Immature natural killer cell (primary cell): ENCODE data around the gene SGCA. TPM values are rescaled to one million over a fixed set of nuclear protein-coding genes. Genes with fewer than 3 reads are reported as not detected.
A peak's percentile ranks its signal among the peaks of the same experiment; 100 is the strongest.

Source experiments
- DNase-seq, 3 donors: peaks; one replicate each; pipeline ENCODE4 v3.0.0; 2022; ENCODE audit warnings: mixed read lengths in 1 of 3
- H3K27ac Mint-ChIP-seq, 6 donors: one replicate each; pipeline ENCODE4 v1.8.0; 2020; ENCODE audit warnings: mixed read lengths in 6 of 6, mild to moderate bottlenecking in 5 of 6, inconsistent platforms in 4 of 6, moderate library complexity in 3 of 6
- H3K27me3 Mint-ChIP-seq, 3 donors: one replicate each; pipeline ENCODE4 v1.8.0; 2020 to 2021; ENCODE audit warnings: low read depth in 3 of 3, mild to moderate bottlenecking in 3 of 3, mixed read lengths in 3 of 3, moderate library complexity in 3 of 3, inconsistent platforms in 1 of 3
- H3K36me3 Mint-ChIP-seq, 3 donors: one replicate each; pipeline ENCODE4 v1.8.0; 2020; ENCODE audit warnings: mixed read lengths in 3 of 3, inconsistent platforms in 2 of 3, mild to moderate bottlenecking in 2 of 3
- H3K4me1 Mint-ChIP-seq, 2 donors: one replicate each; pipeline ENCODE4 v1.8.0; 2020; ENCODE audit warnings: inconsistent platforms in 2 of 2, mild to moderate bottlenecking in 2 of 2, mixed read lengths in 2 of 2, moderate library complexity in 1 of 2
- H3K4me3 Mint-ChIP-seq, 5 donors: one replicate each; pipeline ENCODE4 v1.8.0; 2020; ENCODE audit warnings: mild to moderate bottlenecking in 5 of 5, mixed read lengths in 5 of 5, inconsistent platforms in 3 of 5, moderate library complexity in 3 of 5
- H3K9me3 Mint-ChIP-seq, 6 donors: one replicate each; pipeline ENCODE4 v1.8.0; 2020; ENCODE audit warnings: mild to moderate bottlenecking in 6 of 6, mixed read lengths in 6 of 6, inconsistent platforms in 4 of 6, moderate library complexity in 3 of 6
- polyA plus RNA-seq, 3 donors: library from polyadenylated mRNA; unstranded; fragments of 300-500 nt; fragmentation: Illumina TruSeq; gene quantifications; one replicate each; pipeline ENCODE4 v1.2.3, GENCODE V29; 2021

The SGCA gene
- polyA plus RNA-seq, 3 donors from 2014 or later, result not detected

- H3K36me3 Mint-ChIP-seq, result peaks cover 0 to 7% (median 3%) of the 10 kb centered on the region in 3 donors
- peak overlapping the region; percentile 89 to 97 (median 91) for H3K27ac Mint-ChIP-seq
- peak in 1 of 3 donors; percentile 33 for DNase-seq
- peak overlapping the region; percentile 89 to 97 (median 96) for H3K4me3 Mint-ChIP-seq
- H3K27me3 Mint-ChIP-seq, result peaks cover 8 to 16% (median 12%) of the 10 kb centered on the region in 3 donors
- peaks cover 64 to 67% of the 10 kb centered on the region in 2 donors for H3K4me1 Mint-ChIP-seq
- H3K9me3 Mint-ChIP-seq, result no peaks in the 10 kb centered on the region
Measured at GRCh38 chr17:50148226-50149090, 17.3 kb upstream of the SGCA start.

- peaks cover 0 to 6% (median 1%) of the 10 kb centered on the region in 3 donors for H3K36me3 Mint-ChIP-seq
- H3K4me1 Mint-ChIP-seq, result peaks cover 59 to 61% of the 10 kb centered on the region in 2 donors
- no peaks in the 10 kb centered on the region for H3K9me3 Mint-ChIP-seq
- peak in 1 of 3 donors; percentile 22 for DNase-seq
- H3K4me3 Mint-ChIP-seq, result peak overlapping the region; percentile 89 to 97 (median 91)
- peaks cover 8 to 16% (median 12%) of the 10 kb centered on the region in 3 donors for H3K27me3 Mint-ChIP-seq
- peak overlapping the region; percentile 48 to 91 (median 90) for H3K27ac Mint-ChIP-seq
Measured at GRCh38 chr17:50149091-50149416, 16.8 kb upstream of the SGCA start.

DNA sequence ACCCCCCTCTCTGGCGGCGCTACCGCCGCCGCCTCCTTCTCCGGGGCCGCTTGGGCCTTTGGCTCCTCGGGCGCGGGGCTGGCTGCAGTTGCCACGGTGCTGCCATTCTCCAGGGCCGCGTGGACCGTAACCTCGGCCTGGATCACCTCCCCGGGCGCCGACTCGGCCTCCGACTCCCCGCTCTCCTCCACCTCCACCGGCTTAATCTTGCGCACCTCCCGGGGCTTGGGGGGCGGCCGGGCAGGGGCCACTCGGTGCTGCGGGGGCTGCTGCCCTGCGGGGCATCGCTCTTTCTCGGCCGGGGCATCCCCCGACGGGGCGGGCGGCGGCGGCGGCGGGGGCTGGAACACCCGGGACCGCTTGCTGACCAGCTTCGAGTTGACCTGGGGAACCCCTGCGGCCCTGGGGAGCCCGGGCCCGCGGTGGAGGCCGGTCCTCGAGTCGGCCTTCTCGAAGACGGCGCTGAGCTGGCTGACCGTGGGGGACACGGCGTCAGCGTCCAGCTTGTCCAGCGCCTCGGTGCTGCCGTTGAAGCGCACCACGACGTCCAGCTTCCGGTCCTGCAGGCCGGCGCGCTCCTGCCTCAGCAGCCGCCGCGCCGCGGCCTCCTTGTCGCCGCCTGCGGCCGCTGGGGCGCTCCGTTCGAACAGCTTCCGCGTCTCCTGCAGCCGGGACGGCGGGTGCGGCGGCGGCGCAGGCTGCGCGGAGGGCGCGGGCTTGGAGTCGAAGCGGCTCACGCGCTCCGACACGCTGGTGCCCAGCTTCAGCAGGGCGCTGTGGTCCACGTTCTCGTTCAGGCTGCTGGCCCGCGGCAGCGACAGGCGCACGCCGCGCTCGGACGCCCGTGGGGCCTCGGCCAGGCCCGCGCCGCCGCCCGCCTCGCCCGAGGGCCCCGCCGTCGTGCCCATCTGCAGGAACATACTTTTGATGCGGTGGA is 16.1 kb upstream of the SGCA start:
- peak; percentile 63 to 69 (median 66) for DNase-seq
- Mint-ChIP-seq H3K27me3 (peaks cover 8 to 16% (median 12%) of the 10 kb centered on the region in 3 donors), H3K27ac (peak overlapping the region in 5 of 6 donors; percentile 48 to 91 (median 89)), H3K4me1 (peaks cover 52 to 55% of the 10 kb centered on the region in 2 donors), H3K9me3 (no peaks in the 10 kb centered on the region), H3K36me3 (no peaks in the 10 kb centered on the region), H3K4me3 (peak overlapping the region; percentile 89 to 97 (median 91))

- Mint-ChIP-seq H3K9me3 (no peaks in the 10 kb centered on the region), H3K27ac (peak within 1 kb of the TSS; percentile 85 to 96 (median 93)), H3K4me1 (peaks cover 45 to 46% of the 10 kb centered on the region in 2 donors), H3K36me3 (no peaks in the 10 kb centered on the region), H3K27me3 (peaks cover 8 to 16% (median 12%) of the 10 kb centered on the region in 3 donors), H3K4me3 (peak within 1 kb of the TSS; percentile 89 to 97 (median 93))
- no peak for DNase-seq
Measured at GRCh38 chr17:50150354-50151040, 15.3 kb upstream of the SGCA start, which contains the start of gene PPP1R9B. Gene PPP1R9B, minus strand, starts transcription at chr17:50150677. Its CDS starts 164 bp downstream, at chr17:50150513.

DNA sequence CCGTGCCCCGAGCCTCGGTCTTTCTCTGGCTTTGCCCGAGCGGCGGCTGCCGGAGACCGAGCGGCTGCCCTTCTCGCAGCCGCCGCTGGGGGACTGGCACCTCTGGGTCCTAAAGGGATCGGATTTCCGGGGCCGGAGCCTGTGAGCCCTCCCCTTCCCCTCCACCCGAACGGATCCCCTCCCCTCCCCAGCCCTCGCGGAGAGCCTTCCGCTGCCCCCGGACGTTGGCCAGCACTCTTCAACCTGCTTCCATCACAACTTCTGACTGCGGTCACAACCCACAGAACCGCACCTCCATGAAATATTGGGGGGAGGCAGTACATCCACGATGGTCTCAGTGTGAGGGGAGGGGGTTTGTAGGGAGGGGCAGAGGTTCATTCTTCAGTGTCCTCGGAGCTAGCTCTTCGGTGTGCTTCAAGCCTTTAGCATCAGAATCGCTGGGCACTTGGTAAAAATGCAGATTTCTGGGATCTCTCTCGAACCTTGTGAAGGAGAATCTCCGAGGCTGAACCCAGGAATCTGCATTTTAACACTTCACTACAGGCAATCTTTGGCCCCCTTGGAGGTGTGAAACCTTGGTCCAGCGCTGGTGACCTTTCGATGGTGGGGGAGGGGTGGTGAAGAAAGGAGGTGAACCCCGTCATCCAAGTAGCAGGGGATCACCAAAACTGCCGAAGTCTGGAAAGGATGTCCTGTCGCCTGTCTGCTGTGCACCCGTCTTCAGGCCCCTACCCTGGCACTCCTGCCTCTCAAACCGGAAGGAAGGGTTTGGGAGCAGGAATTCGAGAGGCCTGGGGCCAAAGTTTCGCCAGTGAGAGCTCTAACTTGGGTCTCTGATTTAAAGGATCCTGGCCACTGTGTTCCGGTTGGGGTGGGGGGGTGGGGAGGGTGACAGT is 14.5 kb upstream of the SGCA start:
- peaks cover 38 to 39% of the 10 kb centered on the region in 2 donors for H3K4me1 Mint-ChIP-seq
- DNase-seq, result peak; percentile 88 to 89 (median 89)
- H3K27me3 Mint-ChIP-seq, result peaks cover 8 to 16% (median 12%) of the 10 kb centered on the region in 3 donors
- peak overlapping the region; percentile 85 to 96 (median 93) for H3K27ac Mint-ChIP-seq
- no peaks in the 10 kb centered on the region for H3K36me3 Mint-ChIP-seq
- peak overlapping the region; percentile 88 to 94 (median 92) for H3K4me3 Mint-ChIP-seq
- H3K9me3 Mint-ChIP-seq, result no peaks in the 10 kb centered on the region

DNA sequence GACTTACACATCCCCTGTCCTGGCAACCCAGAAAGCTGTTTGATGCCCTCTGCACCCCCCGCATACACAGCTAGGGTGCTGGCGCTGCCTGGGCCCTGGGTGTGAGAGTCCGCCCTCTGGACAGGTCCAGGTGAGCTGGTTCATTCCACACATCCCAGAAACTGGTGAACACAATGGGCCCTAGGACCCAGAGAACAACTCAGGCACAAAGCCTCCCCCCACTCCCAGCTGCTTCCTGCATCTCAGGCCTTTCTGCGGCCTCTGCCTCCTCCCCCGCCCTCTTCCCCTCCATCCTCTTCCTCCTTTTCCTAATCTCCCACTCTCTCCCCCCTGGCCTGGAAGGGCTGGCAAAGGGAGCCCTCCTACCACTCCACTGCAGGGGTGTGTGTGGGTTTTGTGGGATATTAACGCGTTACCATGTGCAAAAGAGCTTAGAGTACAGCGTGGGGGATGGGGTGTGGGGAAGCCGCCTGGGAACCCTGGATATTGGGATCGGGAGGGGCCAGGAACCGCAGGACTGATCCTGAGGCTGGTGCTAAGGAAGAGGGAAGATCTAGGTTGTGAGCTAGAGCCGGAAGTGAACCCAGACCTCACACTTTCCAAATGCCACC is 13.8 kb upstream of the SGCA start:
- peak overlapping the region; percentile 85 to 96 (median 92) for H3K27ac Mint-ChIP-seq
- peaks cover 31% of the 10 kb centered on the region in 2 donors for H3K4me1 Mint-ChIP-seq
- DNase-seq, result peak; percentile 65 to 66 (median 66)
- H3K4me3 Mint-ChIP-seq, result peak overlapping the region; percentile 88 to 94 (median 92)
- H3K27me3 Mint-ChIP-seq, result peaks cover 8 to 16% (median 12%) of the 10 kb centered on the region in 3 donors
- no peaks in the 10 kb centered on the region for H3K9me3 Mint-ChIP-seq
- H3K36me3 Mint-ChIP-seq, result no peaks in the 10 kb centered on the region

DNA sequence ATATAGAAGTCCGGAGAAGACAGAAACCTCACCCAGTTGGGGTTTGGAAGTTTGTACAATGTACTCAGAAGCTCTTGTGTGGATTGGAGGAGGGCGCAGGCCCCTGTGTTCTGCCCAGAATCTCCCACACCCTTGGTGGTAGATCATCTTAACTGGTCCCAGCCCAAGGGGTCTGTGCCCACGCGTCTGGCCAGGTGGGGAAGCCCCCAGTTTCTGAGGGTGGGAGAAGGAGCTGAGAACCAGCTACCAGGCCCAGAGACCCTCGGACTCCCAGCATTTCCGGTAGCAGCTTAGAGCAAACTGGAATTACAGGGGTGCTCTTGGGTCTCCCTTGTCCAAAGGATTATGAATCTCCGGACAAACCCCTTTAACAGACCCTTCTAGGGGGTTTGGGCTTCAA is 13.1 kb upstream of the SGCA start:
- peaks cover 8 to 15% (median 12%) of the 10 kb centered on the region in 3 donors for H3K27me3 Mint-ChIP-seq
- DNase-seq, result no peak
- no peaks in the 10 kb centered on the region for H3K36me3 Mint-ChIP-seq
- peak overlapping the region in 3 of 5 donors; percentile 35 to 90 (median 88) for H3K4me3 Mint-ChIP-seq
- H3K4me1 Mint-ChIP-seq, result peaks cover 24 to 26% of the 10 kb centered on the region in 2 donors
- H3K27ac Mint-ChIP-seq, result peak overlapping the region; percentile 18 to 96 (median 91)
- H3K9me3 Mint-ChIP-seq, result no peaks in the 10 kb centered on the region

DNA sequence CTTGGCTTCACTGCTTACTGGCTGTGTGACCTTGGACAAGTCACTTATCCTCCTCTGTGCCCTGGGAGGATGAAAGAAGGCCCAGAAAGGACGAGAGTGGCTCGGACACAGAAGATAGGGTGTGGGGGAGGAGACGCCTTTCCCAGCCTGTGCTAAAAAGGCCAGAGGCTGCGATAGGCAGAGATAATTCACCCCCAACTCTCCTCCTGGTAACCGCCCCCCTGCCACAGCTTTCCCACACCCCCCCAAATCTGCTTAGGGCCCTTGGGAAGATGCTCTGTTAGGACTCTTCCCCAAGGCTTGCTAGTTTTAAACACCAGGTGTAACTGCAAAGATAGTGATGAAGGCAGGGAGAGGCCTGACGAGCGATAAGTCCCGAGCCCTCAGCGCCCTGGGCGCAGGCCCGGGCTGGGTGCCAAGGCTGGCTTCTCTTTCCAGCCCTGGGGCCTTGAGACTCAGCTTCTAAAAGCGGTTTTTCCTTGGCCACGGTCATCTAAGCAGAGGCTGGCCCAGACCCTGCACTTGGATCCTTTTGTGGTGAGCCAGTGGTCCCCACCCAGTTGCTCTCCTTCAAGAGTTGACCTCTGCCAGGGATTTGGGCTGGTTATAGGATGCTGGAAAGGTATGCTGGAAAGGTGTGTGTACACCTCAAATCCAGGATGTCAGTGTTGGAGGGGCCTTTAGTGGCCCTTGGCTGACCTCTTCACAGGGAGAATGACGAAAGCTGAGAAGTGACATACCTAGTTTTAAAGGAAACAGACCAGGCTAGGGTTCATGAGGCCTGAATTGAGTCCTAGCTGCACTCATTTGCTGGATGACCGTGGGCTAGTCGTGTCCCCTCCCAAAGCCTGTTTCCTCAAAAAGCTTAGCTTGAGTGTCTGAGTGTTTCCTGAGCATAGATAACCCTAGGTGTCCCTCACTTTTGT is 11.9 kb upstream of the SGCA start:
- H3K36me3 Mint-ChIP-seq, result no peaks in the 10 kb centered on the region
- peaks cover 8 to 14% (median 12%) of the 10 kb centered on the region in 3 donors for H3K27me3 Mint-ChIP-seq
- H3K4me1 Mint-ChIP-seq, result peaks cover 19 to 24% of the 10 kb centered on the region in 2 donors
- DNase-seq, result no peak
- H3K9me3 Mint-ChIP-seq, result no peaks in the 10 kb centered on the region
- no peak overlapping the region for H3K4me3 Mint-ChIP-seq
- H3K27ac Mint-ChIP-seq, result peak overlapping the region in 5 of 6 donors; percentile 36 to 80 (median 69)

DNA sequence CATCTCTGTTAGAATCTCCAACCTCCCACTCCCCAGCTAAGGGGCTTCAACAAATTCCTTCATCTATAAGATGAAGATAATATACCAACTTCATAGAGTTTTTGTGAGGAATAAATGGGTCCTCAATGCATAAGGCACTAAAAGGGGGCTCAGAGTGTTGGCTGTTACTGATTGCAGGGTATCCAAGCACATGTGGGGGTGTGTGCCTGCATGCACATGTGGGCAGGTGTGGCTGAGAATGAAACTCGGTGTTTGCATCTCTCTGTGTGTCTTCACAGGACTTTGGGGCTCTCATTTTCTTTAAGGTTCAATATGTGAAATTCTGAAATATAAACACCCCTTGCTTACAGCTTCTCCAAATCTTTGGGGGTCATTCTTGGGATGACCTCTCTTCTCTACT is 11.2 kb upstream of the SGCA start:
- Mint-ChIP-seq H3K27ac (peak overlapping the region in 4 of 6 donors; percentile 36 to 79 (median 60)), H3K9me3 (no peaks in the 10 kb centered on the region), H3K36me3 (no peaks in the 10 kb centered on the region), H3K4me3 (no peak overlapping the region), H3K4me1 (peaks cover 18 to 24% of the 10 kb centered on the region in 2 donors), H3K27me3 (peaks cover 6 to 14% (median 12%) of the 10 kb centered on the region in 3 donors)
- DNase-seq, result no peak

DNA sequence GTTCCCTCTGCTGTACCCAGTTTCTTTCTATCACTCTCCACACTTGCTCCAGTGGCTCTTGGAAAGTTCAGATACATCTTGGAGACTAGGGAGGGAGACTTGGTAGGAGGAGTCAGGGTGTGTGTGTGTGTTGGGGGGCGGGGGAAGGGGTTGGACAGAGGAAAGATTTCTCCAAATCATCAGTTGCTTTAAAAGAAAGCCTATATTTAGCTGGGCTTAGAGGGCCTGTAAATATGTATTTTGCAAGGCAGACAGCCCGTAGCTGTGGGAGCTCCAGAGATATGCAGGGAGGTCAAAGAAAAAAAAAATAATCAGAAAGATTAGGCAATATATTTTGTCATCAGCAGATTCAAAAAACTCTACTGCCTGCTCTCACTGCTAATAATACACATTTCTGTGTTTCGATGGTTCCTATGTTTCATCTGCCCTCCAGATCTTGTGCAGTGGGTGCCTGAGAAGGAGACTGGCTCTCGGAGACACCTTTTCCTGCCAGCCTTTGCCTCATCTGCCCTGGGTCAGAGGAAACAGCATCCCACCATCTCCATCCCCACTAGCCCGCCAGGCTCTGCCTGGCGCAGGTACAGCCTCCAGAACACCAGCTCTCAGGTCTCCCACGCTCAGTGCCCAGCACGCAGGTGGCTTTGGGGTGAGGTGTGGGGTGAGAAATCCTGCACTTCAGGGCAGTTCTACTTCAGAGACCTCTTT is 10.5 kb upstream of the SGCA start:
- Mint-ChIP-seq H3K36me3 (no peaks in the 10 kb centered on the region), H3K4me3 (no peak overlapping the region), H3K27me3 (peaks cover 6 to 15% (median 14%) of the 10 kb centered on the region in 3 donors), H3K27ac (peak overlapping the region in 1 of 6 donors; percentile 59), H3K9me3 (no peaks in the 10 kb centered on the region), H3K4me1 (peaks cover 18 to 28% of the 10 kb centered on the region in 2 donors)
- DNase-seq, result no peak

DNA sequence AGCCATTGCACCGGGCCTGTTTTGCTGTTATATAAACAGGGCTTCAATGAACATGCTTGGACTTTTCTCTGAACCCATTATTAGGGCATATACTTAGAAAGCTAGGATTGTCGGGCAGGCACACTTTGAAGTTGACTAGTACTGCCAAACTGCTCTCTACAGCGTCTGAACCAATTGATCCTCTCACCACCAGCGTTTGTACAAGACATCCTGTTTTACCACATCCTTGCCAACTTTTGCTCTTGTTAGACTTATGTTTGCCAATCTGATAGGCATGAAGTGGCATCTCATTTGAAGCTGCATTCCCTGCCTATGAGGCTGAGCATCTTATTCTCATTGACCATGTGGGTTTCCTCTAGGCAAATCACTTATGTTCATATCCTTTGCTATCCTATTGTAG is 7.9 kb upstream of the SGCA start:
- Mint-ChIP-seq H3K9me3 (no peaks in the 10 kb centered on the region), H3K36me3 (no peaks in the 10 kb centered on the region), H3K27ac (no peak overlapping the region), H3K27me3 (peaks cover 0 to 5% (median 0%) of the 10 kb centered on the region in 3 donors), H3K4me3 (no peak overlapping the region), H3K4me1 (peaks cover 17 to 31% of the 10 kb centered on the region in 2 donors)
- no peak for DNase-seq
